Measurements from ENCODE around the gene NOS1AP.

DNA sequence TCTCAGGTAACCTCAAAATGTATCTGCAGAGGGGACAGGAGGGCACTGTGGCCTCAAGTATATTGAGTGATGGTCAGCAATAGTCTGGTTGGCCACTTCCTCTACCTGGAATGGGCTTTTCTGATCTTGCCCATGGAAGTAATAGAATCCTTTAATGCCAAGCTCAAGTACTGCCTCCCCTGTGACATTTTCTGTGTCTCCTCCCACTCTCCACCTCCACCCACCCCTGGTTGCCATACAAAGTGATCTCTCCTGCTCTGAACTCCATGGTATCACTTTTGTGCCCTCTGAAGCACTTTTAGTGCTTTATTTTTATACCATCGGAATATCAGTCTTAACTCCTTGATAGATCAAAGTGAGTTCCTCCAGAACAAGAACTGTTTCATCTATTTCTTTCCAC lies 9.2 kb upstream of the NOS1AP start:
- TF ChIP-seq, protein P1, sequence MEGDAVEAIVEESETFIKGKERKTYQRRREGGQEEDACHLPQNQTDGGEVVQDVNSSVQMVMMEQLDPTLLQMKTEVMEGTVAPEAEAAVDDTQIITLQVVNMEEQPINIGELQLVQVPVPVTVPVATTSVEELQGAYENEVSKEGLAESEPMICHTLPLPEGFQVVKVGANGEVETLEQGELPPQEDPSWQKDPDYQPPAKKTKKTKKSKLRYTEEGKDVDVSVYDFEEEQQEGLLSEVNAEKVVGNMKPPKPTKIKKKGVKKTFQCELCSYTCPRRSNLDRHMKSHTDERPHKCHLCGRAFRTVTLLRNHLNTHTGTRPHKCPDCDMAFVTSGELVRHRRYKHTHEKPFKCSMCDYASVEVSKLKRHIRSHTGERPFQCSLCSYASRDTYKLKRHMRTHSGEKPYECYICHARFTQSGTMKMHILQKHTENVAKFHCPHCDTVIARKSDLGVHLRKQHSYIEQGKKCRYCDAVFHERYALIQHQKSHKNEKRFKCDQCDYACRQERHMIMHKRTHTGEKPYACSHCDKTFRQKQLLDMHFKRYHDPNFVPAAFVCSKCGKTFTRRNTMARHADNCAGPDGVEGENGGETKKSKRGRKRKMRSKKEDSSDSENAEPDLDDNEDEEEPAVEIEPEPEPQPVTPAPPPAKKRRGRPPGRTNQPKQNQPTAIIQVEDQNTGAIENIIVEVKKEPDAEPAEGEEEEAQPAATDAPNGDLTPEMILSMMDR (IDR thresholded peaks at IDR 0.05), result no peak
- TF ChIP-seq POLR2A (IDR thresholded peaks at IDR 0.05) (no peak), EP300 (IDR thresholded peaks at IDR 0.05; ENCODE audit: low read depth) (no peak)

All from transverse colon (tissue), 3 donors.